Epithelial cell of esophagus (primary cell): Measurements from ENCODE around the gene TMEM176A.

ENCODE experiments used
- DNase-seq: peaks from one replicate; pipeline ENCODE4 v3.0.0; 2010; ENCODE audit warnings: low read depth
- H3K4me3 ChIP-seq: 2 replicates; pipeline ENCODE4 v1.5.1; 2011; ENCODE audit warnings: mild to moderate bottlenecking, low read length, control low read depth
- CTCF ChIP-seq: IDR thresholded peaks from 2 replicates; pipeline ENCODE4 v1.5.1; 2011; ENCODE audit warnings: low read depth, mild to moderate bottlenecking, low read length, control low read depth, inconsistent platforms; ENCODE audit not compliant: insufficient read depth; ENCODE audit errors: missing control alignments

TMEM176A gene

GRCh38 chr7:150797661-150798060 is 2.9 kb upstream of the TMEM176A start:
- TF ChIP-seq CTCF: no peak
- no peak overlapping the region for H3K4me3 ChIP-seq
- DNase-seq: no peak

GRCh38 chr7:150799156-150799555 is 1.4 kb upstream of the TMEM176A start:
- H3K4me3 ChIP-seq: no peak overlapping the region
- no peak for DNase-seq
- no peak for TF ChIP-seq CTCF

- no peak for TF ChIP-seq CTCF
- DNase-seq: no peak
- no peak within 1 kb of the TSS for H3K4me3 ChIP-seq
These were observed 608 bp upstream of the TMEM176A start, which contains the start of gene TMEM176B for GRCh38 chr7:150799741-150800580. TMEM176B (minus strand) TSS chr7:150800364; CDS start chr7:150796569, 3,795 bp downstream.

- H3K4me3 ChIP-seq: no peak overlapping the region
- TF ChIP-seq CTCF: no peak
- DNase-seq: no peak
These were observed 825 bp downstream of the TMEM176A start for GRCh38 chr7:150801242-150801945.

- H3K4me3 ChIP-seq: no peak overlapping the region
- no peak for DNase-seq
- no peak for TF ChIP-seq CTCF
These were observed 1.6 kb downstream of the TMEM176A start for GRCh38 chr7:150801946-150802771.

- DNase-seq: no peak
- H3K4me3 ChIP-seq: no peak overlapping the region
- TF ChIP-seq CTCF: no peak
These were observed 2.7 kb downstream of the TMEM176A start for GRCh38 chr7:150803161-150803860.
